Effector CD4-positive, alpha-beta T cell (primary cell): Measurements from ENCODE around the gene SAA1. TPM values are rescaled to one million over a fixed set of nuclear protein-coding genes. Genes with fewer than 3 reads are reported as not detected.
"Not testable (repeated sequence)": the region's sequence is repeated elsewhere in the genome, so short reads cannot be mapped to it uniquely, and the experiment has no call there.

Source experiments
- DNase-seq: peaks from one replicate; pipeline ENCODE4 v3.0.0-alpha.2; 2020
- total RNA-seq: gene quantifications from one replicate; lab custom pipeline; 2026; lab: John Stamatoyannopoulos, UW

The SAA1 gene
- total RNA-seq, result not detected

DNA sequence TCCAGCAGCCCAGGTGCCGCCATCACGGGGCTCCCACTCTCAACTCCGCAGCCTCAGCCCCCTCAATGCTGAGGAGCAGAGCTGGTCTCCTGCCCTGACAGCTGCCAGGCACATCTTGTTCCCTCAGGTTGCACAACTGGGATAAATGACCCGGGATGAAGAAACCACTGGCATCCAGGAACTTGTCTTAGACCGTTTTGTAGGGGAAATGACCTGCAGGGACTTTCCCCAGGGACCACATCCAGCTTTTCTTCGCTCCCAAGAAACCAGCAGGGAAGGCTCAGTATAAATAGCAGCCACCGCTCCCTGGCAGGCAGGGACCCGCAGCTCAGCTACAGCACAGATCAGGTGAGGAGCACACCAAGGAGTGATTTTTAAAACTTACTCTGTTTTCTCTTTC is at the start of gene SAA1:
SAA1 (plus strand) TSS at position 316 of the 400 bp plus-strand sequence. CDS start 624 bp downstream, outside the sequence.
- DNase-seq, result no peak

DNA sequence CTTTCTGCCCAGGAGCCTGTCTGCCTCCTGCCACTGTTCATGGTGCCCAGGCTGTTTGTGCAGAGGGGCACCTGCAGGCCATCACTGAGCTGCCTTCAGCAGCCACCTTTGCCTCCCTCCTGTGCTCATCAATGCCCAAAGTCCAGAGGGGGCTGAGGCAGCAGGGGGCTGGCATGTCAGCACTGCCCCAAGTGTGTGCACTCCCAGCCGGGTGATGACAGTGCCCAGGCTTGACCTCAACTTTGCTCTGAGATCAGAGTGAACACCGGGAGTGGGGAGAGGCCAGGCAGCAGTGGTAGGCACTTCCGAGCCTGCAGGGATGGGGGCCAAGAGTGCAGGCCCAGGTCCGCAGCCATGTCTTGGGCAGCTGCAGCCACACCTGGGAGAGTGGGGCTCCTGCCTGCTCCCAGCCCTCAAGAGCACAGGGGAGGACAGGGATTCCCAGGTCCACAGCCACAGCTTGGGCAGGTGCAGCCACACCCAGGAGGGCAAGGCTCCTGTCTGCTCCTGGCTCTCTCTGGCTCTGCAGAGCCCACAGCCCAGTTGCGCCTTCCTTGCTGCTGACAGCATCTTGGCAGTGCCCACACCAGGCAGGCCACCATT is 44.7 kb upstream of the SAA1 start:
- no peak for DNase-seq

DNA sequence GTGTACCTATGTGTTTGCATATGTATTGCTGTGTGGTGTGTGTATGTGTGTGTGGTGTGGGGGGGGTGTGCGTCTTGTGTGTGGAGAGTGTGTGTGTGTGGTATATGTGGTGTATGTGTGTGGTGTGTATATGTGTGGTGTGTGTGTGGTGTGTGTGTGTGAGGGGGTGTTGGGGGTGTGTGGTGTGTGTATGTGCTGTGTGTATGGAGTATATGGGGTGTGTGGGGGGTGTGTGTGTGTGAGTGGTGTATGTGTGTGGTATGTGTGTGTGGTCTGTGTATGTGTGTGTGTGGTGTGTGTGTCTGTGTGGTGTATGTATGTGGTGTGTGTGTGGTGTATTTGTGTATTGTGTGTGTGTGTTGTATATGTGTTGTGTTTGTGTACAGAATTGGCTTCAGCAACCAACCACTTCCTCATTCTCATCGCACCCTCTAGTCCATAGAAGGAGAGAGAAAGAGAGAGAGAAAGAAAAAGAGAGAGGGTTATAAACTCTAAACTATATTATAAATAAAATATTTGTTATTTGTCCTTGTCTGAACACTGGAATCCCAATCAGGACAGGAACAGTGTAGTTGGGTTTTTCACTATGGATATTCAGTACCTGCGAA is 43.1 kb upstream of the SAA1 start:
- DNase-seq, result no peak

DNA sequence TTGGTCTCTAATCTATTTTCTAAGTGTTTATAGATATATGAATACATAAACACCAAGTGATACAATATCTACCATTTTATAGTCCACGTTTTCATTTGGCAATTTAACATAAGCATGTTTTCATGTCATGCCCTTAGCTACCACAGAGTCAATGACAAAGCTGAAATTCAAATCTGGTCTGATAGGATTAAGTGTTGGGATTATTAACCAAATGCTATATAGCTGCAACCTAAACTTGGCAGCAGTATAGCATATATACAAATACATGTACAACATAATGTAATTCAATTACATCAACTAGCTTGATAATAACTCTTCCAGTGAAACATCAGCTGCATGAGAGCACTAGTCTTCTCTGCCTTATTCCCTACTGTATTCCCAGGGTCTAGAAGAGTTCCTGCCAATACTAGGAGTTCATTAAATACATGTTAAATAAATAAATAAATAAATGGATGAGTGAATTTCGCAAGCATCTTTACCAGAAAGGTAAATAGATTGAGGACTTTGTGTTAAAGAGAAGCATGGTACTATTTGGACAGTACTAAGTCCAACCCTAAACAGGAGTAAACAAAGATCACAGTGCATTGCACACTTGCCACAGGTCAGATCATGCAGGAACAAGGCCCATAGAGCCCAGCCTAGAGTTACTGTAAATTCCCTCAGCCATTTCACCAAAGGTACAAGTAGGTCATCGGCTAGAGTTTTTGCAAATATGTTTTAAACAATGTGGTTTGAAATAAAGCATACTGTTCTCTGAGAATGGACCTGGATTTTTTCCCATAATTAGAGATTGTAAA is 42.3 kb upstream of the SAA1 start:
- no peak for DNase-seq

DNA sequence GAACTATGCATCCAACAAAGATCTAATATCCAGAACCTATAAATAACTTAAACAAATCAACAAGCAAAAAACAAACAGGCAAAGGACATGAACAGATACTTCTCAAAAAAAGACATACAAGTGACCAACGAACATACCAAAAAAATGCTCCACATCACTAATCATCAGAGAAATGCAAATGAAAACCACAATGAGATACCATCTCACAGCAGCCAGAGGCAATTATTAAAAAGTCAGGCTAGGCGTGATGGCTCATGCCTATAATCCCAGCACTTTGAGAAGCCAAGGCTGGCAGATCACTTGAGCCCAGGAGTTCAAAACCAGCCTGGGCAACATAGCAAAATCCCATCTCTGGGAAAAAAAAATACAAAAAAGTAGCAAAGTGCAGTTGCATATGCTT is 40.2 kb upstream of the SAA1 start:
- no peak for DNase-seq

DNA sequence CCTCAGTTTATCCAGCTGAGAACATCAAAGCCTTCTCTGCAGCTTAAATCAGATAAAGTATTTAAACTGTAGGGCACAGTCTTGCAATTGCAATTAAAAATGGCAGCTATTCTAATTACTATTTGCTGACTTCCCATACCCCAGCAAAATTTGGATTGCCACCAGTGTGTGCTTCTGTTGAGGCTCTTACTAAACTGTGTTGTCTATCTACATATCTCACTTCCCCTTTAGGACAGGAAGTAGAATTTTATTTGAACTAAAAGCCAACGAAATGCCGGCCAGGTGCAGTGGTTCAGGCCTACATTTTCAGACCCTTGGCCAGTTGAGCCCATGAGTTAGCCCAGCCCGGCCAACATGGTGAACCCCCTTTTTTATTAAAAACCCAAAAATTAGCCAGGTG is 36.6 kb upstream of the SAA1 start:
- no peak for DNase-seq

DNA sequence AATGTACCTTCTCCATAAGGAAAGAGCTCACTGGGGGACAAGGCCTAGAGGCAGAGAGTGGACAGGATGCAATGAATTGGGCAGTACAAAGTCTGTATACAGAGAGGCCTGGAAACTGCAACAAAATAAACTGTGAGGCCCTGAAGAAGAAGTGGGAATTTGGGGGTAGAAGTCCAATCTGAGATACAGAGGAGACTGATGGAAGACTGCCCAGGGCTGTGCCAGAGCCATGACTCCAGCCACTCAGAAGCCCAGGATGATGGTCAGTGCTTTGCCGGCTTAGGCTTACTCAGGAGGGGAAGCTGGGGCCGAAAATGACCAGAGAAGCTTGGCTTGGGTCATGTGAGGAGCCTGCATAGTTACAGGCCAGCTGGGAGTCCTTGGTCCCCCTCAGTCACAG is 35.2 kb upstream of the SAA1 start:
- no peak for DNase-seq

DNA sequence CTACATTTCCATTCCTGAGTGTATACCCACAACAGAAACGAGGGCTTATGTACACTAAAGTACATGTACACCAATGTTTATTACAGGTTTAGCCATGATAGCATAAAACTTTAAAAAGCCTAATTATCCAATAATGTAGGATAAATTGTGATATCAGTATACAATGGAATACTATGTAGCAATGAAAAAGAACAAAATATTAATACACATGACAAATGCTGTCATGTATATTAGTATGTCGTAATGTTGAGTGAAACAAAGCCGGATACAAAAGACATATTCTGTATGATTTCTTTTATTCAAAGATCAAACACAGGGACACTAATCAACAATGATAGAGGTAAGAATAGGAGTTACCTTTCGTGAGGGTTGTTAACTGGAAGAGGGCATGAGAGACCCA is 32.2 kb upstream of the SAA1 start:
- no peak for DNase-seq

DNA sequence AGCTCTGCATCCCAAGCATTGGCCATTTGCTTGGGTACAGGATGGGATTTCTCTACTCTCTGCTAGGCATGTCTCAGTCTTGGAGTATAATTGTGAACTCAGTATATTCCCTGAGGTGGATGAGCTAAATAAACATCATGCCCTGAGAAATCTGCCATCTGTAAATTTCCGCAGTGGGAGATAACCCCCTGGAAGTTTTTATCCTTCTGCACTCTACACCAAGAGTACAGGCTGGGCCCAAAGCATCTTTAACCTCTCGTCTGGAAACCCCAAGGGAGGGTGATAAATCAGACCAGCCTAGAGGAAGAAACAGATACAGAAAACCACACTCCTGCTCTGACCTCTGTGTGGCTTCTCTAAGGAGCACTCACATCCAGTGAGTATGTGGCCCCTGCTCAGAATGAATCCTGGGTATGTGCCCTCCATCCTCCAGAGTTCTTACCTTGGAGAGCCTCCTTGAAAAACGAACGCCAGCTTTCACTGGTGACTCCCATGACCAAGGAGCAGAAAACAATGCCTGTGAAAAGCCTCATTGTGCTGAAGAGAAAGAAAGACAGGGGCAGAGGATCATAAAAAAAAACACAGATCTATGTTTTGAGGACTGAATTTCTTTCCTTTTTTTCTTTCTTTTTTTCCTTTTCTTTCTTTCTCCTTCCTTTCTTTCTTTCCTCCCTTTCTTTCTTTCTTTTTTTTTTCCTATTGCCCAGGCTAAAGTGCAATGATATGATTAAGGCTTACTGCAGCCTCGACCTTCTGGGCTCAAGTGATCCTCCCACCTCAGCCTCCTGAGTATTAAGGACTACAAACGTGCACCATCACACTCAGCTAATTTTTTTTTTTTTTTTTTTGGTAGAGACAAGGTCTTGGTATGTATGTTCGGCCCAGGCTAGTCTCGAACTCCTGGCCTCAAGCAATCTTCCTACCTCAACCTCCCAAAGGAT is 30.4 kb upstream of the SAA1 start:
- no peak for DNase-seq

DNA sequence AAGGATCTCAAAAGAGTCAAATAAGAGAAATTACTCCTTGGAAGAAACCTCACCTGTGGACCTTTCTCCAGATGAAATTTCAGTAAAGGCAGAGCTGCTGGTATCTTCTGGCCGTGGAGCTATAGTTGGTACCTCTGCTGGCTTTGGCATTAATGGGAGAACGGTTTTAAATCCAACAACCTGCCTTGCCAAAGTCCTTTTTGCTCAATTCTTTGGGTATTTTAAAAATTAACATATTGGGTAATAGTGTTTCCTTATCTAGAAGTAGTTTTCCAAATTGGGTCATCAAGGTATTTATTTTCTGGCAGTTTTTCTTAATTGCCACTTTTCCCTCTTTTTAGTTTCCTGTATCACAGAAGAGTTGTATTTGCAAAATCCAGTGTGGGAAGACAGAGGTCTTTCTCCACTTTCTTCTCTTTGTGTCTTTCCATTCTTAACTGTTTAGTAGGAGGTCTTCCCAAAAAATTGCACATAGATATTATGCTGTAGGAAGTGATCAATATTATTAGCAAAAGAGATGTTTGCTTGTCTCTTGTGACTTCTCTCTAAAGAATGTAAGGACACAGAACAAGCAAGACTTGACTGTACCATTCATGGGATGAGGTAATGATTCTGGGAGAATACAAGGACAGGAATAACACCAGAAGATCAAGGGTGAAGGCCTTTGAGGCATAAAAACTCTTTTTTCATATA is 29.3 kb upstream of the SAA1 start, which contains the start of gene SAA4:
SAA4 (minus strand) TSS at position 139 of the 693 bp plus-strand sequence. CDS start 876 bp downstream, outside the sequence.
- DNase-seq, result no peak

DNA sequence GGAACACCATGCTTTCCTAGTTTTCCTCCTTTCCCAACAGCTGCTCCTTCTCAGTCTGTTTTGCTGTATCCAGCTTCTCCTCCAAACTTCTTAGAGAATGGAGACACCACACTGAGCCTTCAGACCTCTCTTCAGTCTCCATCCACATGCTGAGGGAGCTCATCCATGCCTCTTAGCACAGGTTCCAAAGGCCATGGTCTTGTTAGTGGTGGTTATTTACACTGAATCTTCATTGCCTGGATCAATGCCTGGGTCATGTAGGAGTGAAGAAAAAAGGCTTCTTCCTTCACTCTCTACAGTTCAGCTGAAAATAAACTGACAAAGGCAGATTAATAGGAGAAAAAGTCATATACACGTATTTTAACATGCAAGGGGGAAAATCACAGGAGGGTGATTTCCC is 26.4 kb upstream of the SAA1 start:
- DNase-seq, result no peak

DNA sequence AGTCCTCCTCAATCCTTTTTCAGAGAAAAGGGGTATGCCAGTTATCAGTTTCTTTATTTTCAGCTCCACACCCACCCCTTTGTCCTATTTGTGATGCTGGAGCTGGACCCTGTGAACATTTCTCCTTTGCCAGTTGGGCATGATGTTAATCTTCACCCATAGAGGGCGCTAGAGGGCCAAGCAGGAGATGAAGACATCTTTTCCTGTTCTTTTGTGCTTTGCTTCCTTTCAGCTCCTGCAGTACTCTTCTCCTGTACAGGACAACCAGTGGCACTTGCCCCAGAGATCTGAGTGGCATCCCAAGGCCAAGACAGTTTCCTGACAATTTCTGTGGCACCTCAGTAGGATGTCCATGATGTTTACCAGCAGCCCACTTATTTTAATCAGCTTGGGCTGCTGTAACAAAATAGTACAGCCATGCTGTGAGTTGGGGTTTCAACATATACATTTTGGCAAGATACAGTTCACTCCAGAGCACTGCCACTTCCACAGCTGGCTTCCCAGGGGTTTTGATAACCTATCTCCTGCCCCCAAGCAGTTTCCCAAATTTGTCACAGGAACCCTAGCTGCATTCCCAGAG is 22.2 kb upstream of the SAA1 start:
- peak; percentile 38 for DNase-seq

DNA sequence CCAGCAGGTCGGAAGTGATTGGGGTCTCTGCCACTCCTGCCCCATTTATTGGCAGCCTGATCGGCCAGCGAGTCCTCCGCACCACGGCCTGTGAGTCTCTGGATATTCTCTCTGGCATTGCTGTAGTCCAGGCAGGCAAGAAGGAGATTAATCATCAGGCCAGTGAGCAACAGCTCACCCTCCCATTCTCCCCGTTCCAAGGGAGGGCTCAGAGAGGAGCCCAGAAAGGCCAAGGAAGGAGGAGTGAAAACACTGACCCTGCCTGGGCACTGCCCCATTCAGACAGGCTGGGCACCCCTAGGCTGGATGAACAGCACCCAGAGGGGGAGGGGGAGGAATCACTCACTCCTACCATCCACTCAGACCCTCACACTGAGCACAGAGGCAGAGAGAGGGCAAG is 20.7 kb upstream of the SAA1 start:
- no peak for DNase-seq

DNA sequence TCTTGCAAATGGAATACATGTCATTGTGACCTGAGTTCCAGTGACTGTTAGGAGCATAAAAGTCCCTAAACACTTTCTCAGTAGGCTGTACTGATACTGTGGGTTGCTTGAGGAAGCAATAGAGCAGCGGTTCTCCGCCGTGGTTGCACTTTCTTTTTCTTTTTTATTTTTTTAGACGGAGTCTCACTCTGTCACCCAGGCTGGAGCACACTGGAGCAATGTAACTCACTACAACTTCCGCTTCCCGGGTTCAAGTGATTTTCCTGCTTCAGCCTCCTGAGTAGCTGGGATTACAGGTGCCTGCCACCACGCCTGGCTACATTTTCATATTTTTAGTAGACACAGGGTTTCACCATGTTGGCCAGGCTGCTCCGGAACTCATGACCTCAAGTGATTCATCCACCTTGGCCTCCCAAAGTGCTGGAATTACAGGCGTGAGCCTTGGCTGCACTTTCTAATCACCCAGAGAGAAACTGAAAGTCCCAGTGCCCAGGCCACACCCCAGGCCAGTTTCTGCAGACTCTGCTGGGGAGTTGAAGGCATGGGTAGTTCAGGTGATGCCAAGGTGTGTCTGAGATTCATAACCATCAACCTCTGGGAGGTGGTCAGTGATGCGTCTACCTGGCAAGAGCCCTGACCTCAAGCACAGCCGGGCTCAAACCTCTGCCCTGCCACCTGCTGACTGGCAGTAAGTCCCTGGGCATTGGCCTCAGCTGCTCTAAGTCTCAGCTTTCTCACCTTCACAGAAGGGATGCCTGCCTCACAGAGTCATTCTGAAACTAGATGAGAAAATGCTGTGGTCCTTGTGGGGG is 19.5 kb upstream of the SAA1 start:
- DNase-seq, result not testable (repeated sequence)

DNA sequence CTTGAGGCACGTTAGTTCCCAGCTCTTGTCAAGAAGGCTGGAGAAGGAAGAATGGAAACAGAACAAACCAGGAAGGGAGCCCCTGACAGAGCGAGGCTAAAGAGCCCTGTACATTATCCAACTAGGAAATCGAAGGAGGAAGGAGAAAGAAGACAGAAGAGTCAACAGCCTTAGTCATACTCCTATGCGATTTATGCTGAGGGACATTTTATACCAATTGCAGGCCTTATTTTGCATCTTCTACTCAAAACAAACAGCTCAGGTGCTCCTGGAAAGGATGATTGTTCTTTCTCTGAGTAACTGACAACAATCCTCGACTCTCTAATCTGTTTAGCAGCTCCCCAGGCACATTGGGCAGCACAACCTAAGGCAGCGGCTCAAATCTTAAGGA is 18.9 kb upstream of the SAA1 start:
- DNase-seq, result not testable (repeated sequence)

DNA sequence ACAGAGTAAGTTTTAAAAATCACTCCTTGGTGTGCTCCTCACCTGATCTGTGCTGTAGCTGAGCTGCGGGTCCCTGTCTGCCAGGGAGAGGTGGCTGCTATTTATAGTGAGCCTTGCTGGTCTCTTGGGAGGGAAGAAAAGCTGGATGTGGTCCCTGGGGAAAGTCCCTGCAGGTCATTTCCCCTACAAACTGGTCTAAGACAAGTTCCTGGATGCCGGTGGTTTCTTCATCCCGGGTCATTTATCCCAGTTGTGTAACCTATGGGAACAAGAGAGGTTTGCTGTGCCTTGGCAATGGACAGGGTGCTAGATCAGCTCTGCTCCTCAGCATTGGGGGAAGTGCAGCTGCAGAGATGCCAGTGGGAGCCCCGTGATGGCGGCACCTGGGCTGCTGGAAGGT is 17.5 kb upstream of the SAA1 start, which contains the start of gene SAA2:
SAA2 (minus strand) TSS at position 108 of the 400 bp plus-strand sequence. CDS start 657 bp downstream, outside the sequence.
- no peak for DNase-seq

DNA sequence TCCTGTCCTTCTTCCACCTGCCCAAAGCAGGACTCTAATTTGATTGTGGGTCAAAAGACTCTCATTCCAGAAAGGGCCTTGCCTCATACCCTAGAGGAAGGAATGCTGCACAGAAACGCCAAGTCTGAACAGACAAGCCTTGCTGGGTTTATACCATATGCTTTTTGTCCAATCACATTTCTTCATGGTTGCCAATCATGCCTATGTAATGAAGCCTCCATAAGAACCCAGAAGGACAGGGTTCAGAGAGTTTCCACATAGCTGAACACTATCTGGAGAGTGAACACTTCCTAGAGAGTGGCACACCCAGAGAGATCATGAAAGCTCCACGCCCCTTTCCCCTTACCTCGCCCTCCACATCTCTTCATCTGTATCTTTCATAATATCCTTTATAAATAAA is 12.8 kb upstream of the SAA1 start:
- no peak for DNase-seq

DNA sequence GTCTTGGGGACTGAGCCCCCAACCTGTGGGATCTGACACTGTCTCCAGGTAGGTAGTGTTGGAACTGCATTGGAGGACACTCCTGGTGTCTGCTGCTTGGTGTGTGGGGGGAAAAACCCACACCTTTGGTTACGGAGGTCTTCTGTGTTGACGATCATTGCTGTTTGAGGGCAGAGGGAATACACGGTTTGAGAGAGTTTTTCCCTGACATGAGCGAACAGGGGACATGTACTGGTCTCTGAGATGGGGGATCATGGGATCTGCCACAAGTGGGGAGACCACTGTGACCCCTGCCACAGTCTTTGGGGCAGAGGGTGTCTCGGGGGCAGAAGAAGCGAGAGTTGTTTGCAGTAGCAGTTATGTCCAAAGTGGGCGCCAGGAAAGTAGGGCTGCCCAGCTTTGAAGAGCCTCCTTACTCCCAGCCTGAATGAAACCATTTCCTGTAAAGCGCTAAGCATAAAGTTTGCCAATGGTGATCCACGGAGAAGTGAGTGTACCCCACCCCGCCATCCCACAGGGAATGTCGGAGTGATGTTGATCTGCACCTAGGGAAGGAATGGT is 12.2 kb upstream of the SAA1 start:
- no peak for DNase-seq

DNA sequence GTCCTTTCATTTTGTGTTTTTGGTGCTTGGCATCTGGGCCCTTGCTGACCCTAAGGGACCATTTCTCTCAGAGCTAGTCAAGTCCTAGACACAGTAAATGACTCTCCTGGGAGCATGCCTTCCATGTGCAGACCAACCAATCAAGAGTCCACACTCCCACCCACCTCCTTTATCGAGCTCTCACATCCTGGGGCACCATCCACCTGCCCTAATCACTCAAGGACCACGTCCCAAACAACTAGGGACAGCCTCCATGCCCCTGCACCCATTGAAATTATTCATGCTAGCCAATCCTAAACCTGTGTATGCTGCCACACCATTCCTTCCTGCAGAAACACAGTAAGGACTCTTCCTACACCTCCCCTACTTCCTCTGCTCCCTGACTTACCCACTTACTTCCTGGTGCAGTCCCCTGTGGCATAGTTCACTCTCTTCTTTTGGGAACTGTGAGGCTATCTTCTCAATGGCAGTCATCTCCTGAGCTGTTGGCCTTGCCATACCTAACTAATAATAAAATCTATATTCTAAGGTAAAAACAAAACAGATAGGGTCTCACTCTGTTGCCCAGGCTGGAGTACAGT is 11.2 kb upstream of the SAA1 start:
- no peak for DNase-seq

DNA sequence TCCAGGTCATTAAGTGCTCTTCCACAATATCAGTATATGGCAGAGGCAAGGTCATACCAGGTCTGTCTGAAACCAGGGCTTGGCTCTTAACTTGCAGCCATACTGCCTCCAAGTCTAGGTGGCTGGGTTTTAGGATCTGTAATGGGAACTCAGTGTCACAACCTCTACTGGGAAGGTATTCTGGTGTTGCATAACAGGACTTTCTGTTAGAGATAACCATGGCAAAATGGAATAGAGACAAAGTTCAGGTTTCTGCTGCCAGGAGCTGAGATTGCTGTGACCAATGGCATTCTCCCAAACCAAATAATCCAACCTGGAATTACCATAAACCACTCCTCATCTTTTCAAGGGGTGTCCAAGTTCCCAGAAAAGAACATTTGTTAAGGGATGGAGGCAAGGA is 6.8 kb upstream of the SAA1 start:
- no peak for DNase-seq
